ENCODE data around the gene UVRAG.

UVRAG gene

GRCh38 chr11:76119032-76119431 is 304.0 kb downstream of the UVRAG start:
- Mint-ChIP-seq H3K4me1 (no peaks in the 10 kb centered on the region), H3K9me3 (no peaks in the 10 kb centered on the region), H3K27me3 (no peaks in the 10 kb centered on the region), H3K27ac (no peak overlapping the region), H3K36me3 (peaks cover 6% of the 10 kb centered on the region), H3K4me3 (no peak overlapping the region)
- no peak for DNase-seq
- CTCF ChIA-PET = interaction anchor here (0.8 to 1.2 kb wide), 2 partner anchors 10 to 33 kb away, joined by 3 to 4 read pairs; no protein-coding TSS in a partner anchor

GRCh38 chr11:76119779-76120178 is 304.8 kb downstream of the UVRAG start:
- DNase-seq = no peak
- Mint-ChIP-seq H3K4me3 (no peak overlapping the region), H3K36me3 (peaks cover 6% of the 10 kb centered on the region), H3K27me3 (no peaks in the 10 kb centered on the region), H3K9me3 (no peaks in the 10 kb centered on the region), H3K4me1 (no peaks in the 10 kb centered on the region), H3K27ac (no peak overlapping the region)
- CTCF ChIA-PET = interaction anchor here (0.8 to 1.2 kb wide), 2 partner anchors 11 to 32 kb away, joined by 3 to 4 read pairs; no protein-coding TSS in a partner anchor

- no peak for DNase-seq
- H3K9me3 Mint-ChIP-seq = no peaks in the 10 kb centered on the region
- H3K4me3 Mint-ChIP-seq = no peak overlapping the region
- H3K27me3 Mint-ChIP-seq = no peaks in the 10 kb centered on the region
- no peak overlapping the region for H3K27ac Mint-ChIP-seq
- peaks cover 6% of the 10 kb centered on the region for H3K36me3 Mint-ChIP-seq
- no peaks in the 10 kb centered on the region for H3K4me1 Mint-ChIP-seq
- CTCF ChIA-PET = interaction anchor here (1.5 kb wide), 1 partner anchor 10 kb away, joined by 3 read pairs; no protein-coding TSS in a partner anchor
These were observed 305.6 kb downstream of the UVRAG start for GRCh38 chr11:76120513-76121101.

- DNase-seq = no peak
- no peaks in the 10 kb centered on the region for H3K9me3 Mint-ChIP-seq
- no peaks in the 10 kb centered on the region for H3K27me3 Mint-ChIP-seq
- CTCF ChIA-PET = no interaction called here
- H3K36me3 Mint-ChIP-seq = peaks cover 4% of the 10 kb centered on the region
- H3K4me1 Mint-ChIP-seq = no peaks in the 10 kb centered on the region
- no peak overlapping the region for H3K4me3 Mint-ChIP-seq
- no peak overlapping the region for H3K27ac Mint-ChIP-seq
These were observed 308.2 kb downstream of the UVRAG start for GRCh38 chr11:76123248-76123647.

- Mint-ChIP-seq H3K36me3 (peaks cover 4% of the 10 kb centered on the region), H3K27me3 (no peaks in the 10 kb centered on the region), H3K9me3 (no peaks in the 10 kb centered on the region), H3K27ac (no peak overlapping the region), H3K4me1 (no peaks in the 10 kb centered on the region), H3K4me3 (no peak overlapping the region)
- CTCF ChIA-PET = interaction anchor here (1.1 kb wide), 1 partner anchor 12 kb away, joined by 3 read pairs; no protein-coding TSS in a partner anchor
- DNase-seq = no peak
These were observed 310.1 kb downstream of the UVRAG start for GRCh38 chr11:76124905-76125770.

- Mint-ChIP-seq H3K36me3 (peaks cover 4% of the 10 kb centered on the region), H3K9me3 (no peaks in the 10 kb centered on the region), H3K27me3 (no peaks in the 10 kb centered on the region), H3K4me1 (peaks cover 26% of the 10 kb centered on the region), H3K27ac (no peak overlapping the region), H3K4me3 (no peak overlapping the region)
- CTCF ChIA-PET = interaction anchor here (1.0 kb wide), 1 partner anchor 21 kb away, joined by 3 read pairs; no protein-coding TSS in a partner anchor
- no peak for DNase-seq
These were observed 314.7 kb downstream of the UVRAG start for GRCh38 chr11:76129729-76130128.

GRCh38 chr11:76131142-76131541 is 316.1 kb downstream of the UVRAG start:
- DNase-seq = no peak
- Mint-ChIP-seq H3K9me3 (no peaks in the 10 kb centered on the region), H3K36me3 (peaks cover 6% of the 10 kb centered on the region), H3K4me1 (peaks cover 26% of the 10 kb centered on the region), H3K4me3 (no peak overlapping the region), H3K27me3 (no peaks in the 10 kb centered on the region), H3K27ac (no peak overlapping the region)
- CTCF ChIA-PET = interaction anchor here (1.2 to 2.3 kb wide), 2 partner anchors 21 to 207 kb away, joined by 4 to 6 read pairs; no protein-coding TSS in a partner anchor

GRCh38 chr11:76131671-76132631 is 316.9 kb downstream of the UVRAG start:
- Mint-ChIP-seq H3K4me1 (peaks cover 26% of the 10 kb centered on the region), H3K27me3 (no peaks in the 10 kb centered on the region), H3K27ac (peak overlapping the region; percentile 58), H3K36me3 (peaks cover 4% of the 10 kb centered on the region), H3K4me3 (peak overlapping the region; percentile 10), H3K9me3 (no peaks in the 10 kb centered on the region)
- CTCF ChIA-PET = interaction anchor here (1.0 to 2.3 kb wide), 4 partner anchors 20 to 329 kb away, joined by 3 to 6 read pairs (median 5); no protein-coding TSS in a partner anchor
- DNase-seq = no peak

- H3K27me3 Mint-ChIP-seq = no peaks in the 10 kb centered on the region
- H3K36me3 Mint-ChIP-seq = peaks cover 2% of the 10 kb centered on the region
- H3K9me3 Mint-ChIP-seq = no peaks in the 10 kb centered on the region
- peaks cover 26% of the 10 kb centered on the region for H3K4me1 Mint-ChIP-seq
- H3K27ac Mint-ChIP-seq = no peak overlapping the region
- no peak for DNase-seq
- H3K4me3 Mint-ChIP-seq = no peak overlapping the region
- CTCF ChIA-PET = interaction anchor here (1.4 kb wide), 1 partner anchor 185 kb away, joined by 3 read pairs; no protein-coding TSS in a partner anchor
These were observed 319.2 kb downstream of the UVRAG start for GRCh38 chr11:76134239-76134638.

- peaks cover 26% of the 10 kb centered on the region for H3K4me1 Mint-ChIP-seq
- H3K36me3 Mint-ChIP-seq = peaks cover 2% of the 10 kb centered on the region
- no peak overlapping the region for H3K27ac Mint-ChIP-seq
- H3K27me3 Mint-ChIP-seq = no peaks in the 10 kb centered on the region
- no peak overlapping the region for H3K4me3 Mint-ChIP-seq
- DNase-seq = no peak
- H3K9me3 Mint-ChIP-seq = no peaks in the 10 kb centered on the region
- CTCF ChIA-PET = interaction anchor here (1.1 kb wide), 1 partner anchor 17 kb away, joined by 3 read pairs; no protein-coding TSS in a partner anchor
These were observed 320.5 kb downstream of the UVRAG start for GRCh38 chr11:76135491-76135890.

GRCh38 chr11:76139314-76139713 is 324.3 kb downstream of the UVRAG start:
- CTCF ChIA-PET = interaction anchor here (1.9 kb wide), 1 partner anchor 13 kb away, joined by 7 read pairs; no protein-coding TSS in a partner anchor
- no peaks in the 10 kb centered on the region for H3K4me1 Mint-ChIP-seq
- no peaks in the 10 kb centered on the region for H3K27me3 Mint-ChIP-seq
- H3K4me3 Mint-ChIP-seq = no peak overlapping the region
- no peaks in the 10 kb centered on the region for H3K9me3 Mint-ChIP-seq
- no peak overlapping the region for H3K27ac Mint-ChIP-seq
- DNase-seq = no peak
- H3K36me3 Mint-ChIP-seq = peaks cover 5% of the 10 kb centered on the region

- Mint-ChIP-seq H3K36me3 (peaks cover 4% of the 10 kb centered on the region), H3K27ac (no peak overlapping the region), H3K9me3 (no peaks in the 10 kb centered on the region), H3K4me1 (no peaks in the 10 kb centered on the region), H3K27me3 (no peaks in the 10 kb centered on the region), H3K4me3 (no peak overlapping the region)
- CTCF ChIA-PET = interaction anchor here (1.9 kb wide), 1 partner anchor 11 kb away, joined by 7 read pairs; no protein-coding TSS in a partner anchor
- DNase-seq = no peak
These were observed 326.0 kb downstream of the UVRAG start for GRCh38 chr11:76140912-76141574.
